ENCODE results near the gene ROGDI.

The ROGDI gene

GRCh38 chr16:4828567-4829321 is 26.3 kb upstream of the ROGDI start:
- no peak for TF ChIP-seq FOXP2 (optimal IDR thresholded peaks at IDR 0.05; ENCODE audit: borderline replicate concordance, extremely low read depth, extremely low read length, insufficient read depth)
- TF ChIP-seq REST (IDR thresholded peaks at IDR 0.05; ENCODE audit: insufficient read depth in 1 of 2, low read depth in 2 of 2, low read length in 2 of 2) = no peak
- no peak for TF ChIP-seq POLR2AphosphoS5 (IDR thresholded peaks at IDR 0.05; ENCODE audit: low read depth, low read length)
- TF ChIP-seq TAF1 (IDR thresholded peaks at IDR 0.05; ENCODE audit: borderline replicate concordance, insufficient read depth, low read length) = no peak
- TF ChIP-seq SIN3A (IDR thresholded peaks at IDR 0.05; ENCODE audit: borderline replicate concordance, insufficient read depth, low read length) = no peak

- TF ChIP-seq POLR2AphosphoS5 (IDR thresholded peaks at IDR 0.05; ENCODE audit: low read depth, low read length) = no peak
- TF ChIP-seq SIN3A (IDR thresholded peaks at IDR 0.05; ENCODE audit: borderline replicate concordance, insufficient read depth, low read length) = no peak
- no peak for TF ChIP-seq REST (IDR thresholded peaks at IDR 0.05; ENCODE audit: insufficient read depth in 1 of 2, low read depth in 2 of 2, low read length in 2 of 2)
Observed at GRCh38 chr16:4826980-4827379, 24.5 kb upstream of the ROGDI start.

- TF ChIP-seq POLR2AphosphoS5 (IDR thresholded peaks at IDR 0.05; ENCODE audit: low read depth, low read length) = no peak
- no peak for TF ChIP-seq TAF1 (IDR thresholded peaks at IDR 0.05; ENCODE audit: borderline replicate concordance, insufficient read depth, low read length)
- no peak for TF ChIP-seq FOXP2 (optimal IDR thresholded peaks at IDR 0.05; ENCODE audit: borderline replicate concordance, extremely low read depth, extremely low read length, insufficient read depth)
- TF ChIP-seq REST (IDR thresholded peaks at IDR 0.05; ENCODE audit: insufficient read depth in 1 of 2, low read depth in 2 of 2, low read length in 2 of 2) = no peak
- no peak for TF ChIP-seq SIN3A (IDR thresholded peaks at IDR 0.05; ENCODE audit: borderline replicate concordance, insufficient read depth, low read length)
Observed at GRCh38 chr16:4826526-4826925, 24.1 kb upstream of the ROGDI start.

- no peak for TF ChIP-seq REST (IDR thresholded peaks at IDR 0.05; ENCODE audit: insufficient read depth in 1 of 2, low read depth in 2 of 2, low read length in 2 of 2)
- TF ChIP-seq SIN3A (IDR thresholded peaks at IDR 0.05; ENCODE audit: borderline replicate concordance, insufficient read depth, low read length) = no peak
- TF ChIP-seq TAF1 (IDR thresholded peaks at IDR 0.05; ENCODE audit: borderline replicate concordance, insufficient read depth, low read length) = no peak
- TF ChIP-seq FOXP2 (optimal IDR thresholded peaks at IDR 0.05; ENCODE audit: borderline replicate concordance, extremely low read depth, extremely low read length, insufficient read depth) = no peak
- TF ChIP-seq POLR2AphosphoS5 (IDR thresholded peaks at IDR 0.05; ENCODE audit: low read depth, low read length) = no peak
Observed at GRCh38 chr16:4825196-4825595, 22.8 kb upstream of the ROGDI start.

Data from PFSK-1 (cell line).